Fibroblast of lung (primary cell): ENCODE data around the gene COMMD3.

Experiments used
- CTCF ChIP-seq, 2 donors: IDR thresholded peaks in 1 of 2; conservative IDR thresholded peaks in 1 of 2; 1 replicate in 1 of 2; 2 replicates in 1 of 2; pipeline ENCODE4 v1.5.1; 2011 to 2012; ENCODE audit warnings: low read length in 2 of 2, control low read depth in 1 of 2, inconsistent platforms in 1 of 2, low read depth in 1 of 2, mild to moderate bottlenecking in 1 of 2
- EZH2 ChIP-seq: IDR thresholded peaks from 2 replicates; pipeline ENCODE4 v1.5.1; 2012; ENCODE audit warnings: low read length, control low read depth, mild to moderate bottlenecking; ENCODE audit errors: missing control alignments

DNA sequence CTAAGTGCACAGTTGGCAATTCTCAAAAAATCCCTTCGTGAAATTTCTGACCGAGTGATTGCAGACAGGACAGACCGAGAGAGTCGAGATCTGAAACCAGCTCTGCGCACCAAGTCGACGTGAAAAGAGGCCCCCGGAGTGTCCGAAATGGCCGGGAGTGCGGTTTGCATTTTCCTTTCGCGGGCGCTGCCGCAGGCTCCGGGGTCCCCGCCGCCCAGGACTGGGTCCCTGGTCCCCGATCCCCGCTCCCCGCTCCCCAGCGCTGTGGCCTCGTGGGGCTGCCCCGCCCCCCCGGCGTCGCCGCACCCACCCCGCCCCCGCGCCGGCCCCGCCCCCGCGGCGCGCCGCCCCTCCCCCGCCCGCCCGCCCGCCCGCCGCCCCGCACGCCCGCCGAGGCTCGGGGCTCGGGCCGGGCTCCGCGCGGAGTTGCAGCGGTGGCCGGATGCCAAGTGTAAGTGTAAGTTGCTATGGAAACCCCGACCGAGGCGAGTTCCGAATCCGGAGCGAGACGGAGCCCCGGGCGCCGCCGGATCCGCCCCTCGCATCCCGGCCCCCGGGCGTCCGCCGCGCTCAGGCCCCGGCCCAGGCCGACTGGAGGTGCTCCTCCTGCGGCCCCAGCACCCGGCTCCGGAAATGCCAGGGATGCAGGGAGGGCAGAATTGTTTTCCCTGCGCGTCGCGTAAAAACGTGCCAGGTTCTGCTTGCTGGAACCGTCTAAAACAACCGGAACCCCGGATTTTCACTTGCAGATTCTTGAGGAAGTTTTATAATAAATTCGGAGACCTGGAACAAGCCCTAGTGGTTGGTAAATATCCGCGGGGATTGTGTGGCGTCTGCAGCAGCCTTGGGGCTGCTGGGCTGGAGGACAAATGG lies 9.3 kb downstream of the COMMD3 start:
- TF ChIP-seq CTCF (conservative IDR thresholded peaks at IDR 0.05 in 1 of 2, IDR thresholded peaks at IDR 0.05 in 1 of 2; ENCODE audit: low read depth in 1 of 2, low read length in 2 of 2) (no peak), EZH2 (no peak)
